SK-N-SH treated with all-trans-retinoic acid at 6 μM for 48 hours (cell line): ENCODE results near the gene PLD5.

Experiments
- ARNTL ChIP-seq: fragments of 450-650 bp; formaldehyde crosslinking; IDR thresholded peaks from 2 replicates; pipeline ENCODE4 v1.5.0; 2020; ENCODE audit warnings: low read depth, mild to moderate bottlenecking, moderate library complexity, borderline replicate concordance
- ISL1 ChIP-seq: fragments of 250-450 bp; sonication (Bioruptor Pico); IDR thresholded peaks from 2 replicates; pipeline ENCODE4 v2.1.2; 2022; ENCODE audit warnings: mild to moderate bottlenecking, moderate library complexity
- RARB ChIP-seq: fragments of 250-450 bp; sonication (Bioruptor Pico); IDR thresholded peaks from 2 replicates; pipeline ENCODE4 v1.8.0; 2021; ENCODE audit warnings: mild to moderate bottlenecking, moderate library complexity
- ZNF70 ChIP-seq: fragments of 450-650 bp; formaldehyde crosslinking; IDR thresholded peaks from 2 replicates; pipeline ENCODE4 v1.5.0; 2020; ENCODE audit warnings: mild to moderate bottlenecking, moderate library complexity

DNA sequence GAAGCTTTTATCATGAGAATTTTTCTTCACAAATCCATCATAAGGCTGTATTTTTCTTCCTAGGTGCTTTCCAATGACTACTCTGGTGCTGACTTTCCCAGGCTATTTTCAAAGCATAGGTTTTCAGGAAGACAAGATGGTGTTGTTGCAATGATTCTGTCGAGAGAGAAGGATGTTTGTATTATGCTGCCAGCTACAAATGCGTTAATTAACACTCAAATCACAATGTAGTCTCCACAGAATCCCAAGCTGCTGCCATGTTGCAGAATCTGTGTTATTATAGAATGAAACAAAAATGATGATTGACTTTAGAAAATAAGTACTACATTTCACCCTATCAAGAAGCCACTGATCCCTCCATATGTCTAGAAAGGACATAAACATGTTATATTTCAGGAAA, 346.1 kb downstream of the PLD5 start:
- no peak for TF ChIP-seq ARNTL
- TF ChIP-seq ZNF70 (CRISPR knock-in tag) = no peak
- no peak for TF ChIP-seq ISL1 (CRISPR knock-in tag)
- no peak for TF ChIP-seq RARB (CRISPR knock-in tag)
